DOHH2 (cell line): ENCODE measurements around the gene YIF1A.

ENCODE experiments used
- EZH2phosphoT487 ChIP-seq: fragments of 200-600 bp; sonication (generic); IDR thresholded peaks from 2 replicates; pipeline ENCODE4 v1.6.1; 2017; ENCODE audit warnings: borderline replicate concordance, mild to moderate bottlenecking, antibody characterized with exemption, low read length, moderate library complexity, mixed read lengths
- TF ChIP-seq, protein P1 (sequence below): fragments of 200-600 bp; sonication (generic); IDR thresholded peaks from one replicate; pipeline ENCODE4 v1.5.1; 2014; ENCODE audit warnings: antibody characterized with exemption, mild to moderate bottlenecking, low read depth, low read length; ENCODE audit not compliant: poor library complexity, severe bottlenecking

GRCh38 chr11:66326261-66327111 lies 37.5 kb upstream of the YIF1A start:
- TF ChIP-seq, protein P1, sequence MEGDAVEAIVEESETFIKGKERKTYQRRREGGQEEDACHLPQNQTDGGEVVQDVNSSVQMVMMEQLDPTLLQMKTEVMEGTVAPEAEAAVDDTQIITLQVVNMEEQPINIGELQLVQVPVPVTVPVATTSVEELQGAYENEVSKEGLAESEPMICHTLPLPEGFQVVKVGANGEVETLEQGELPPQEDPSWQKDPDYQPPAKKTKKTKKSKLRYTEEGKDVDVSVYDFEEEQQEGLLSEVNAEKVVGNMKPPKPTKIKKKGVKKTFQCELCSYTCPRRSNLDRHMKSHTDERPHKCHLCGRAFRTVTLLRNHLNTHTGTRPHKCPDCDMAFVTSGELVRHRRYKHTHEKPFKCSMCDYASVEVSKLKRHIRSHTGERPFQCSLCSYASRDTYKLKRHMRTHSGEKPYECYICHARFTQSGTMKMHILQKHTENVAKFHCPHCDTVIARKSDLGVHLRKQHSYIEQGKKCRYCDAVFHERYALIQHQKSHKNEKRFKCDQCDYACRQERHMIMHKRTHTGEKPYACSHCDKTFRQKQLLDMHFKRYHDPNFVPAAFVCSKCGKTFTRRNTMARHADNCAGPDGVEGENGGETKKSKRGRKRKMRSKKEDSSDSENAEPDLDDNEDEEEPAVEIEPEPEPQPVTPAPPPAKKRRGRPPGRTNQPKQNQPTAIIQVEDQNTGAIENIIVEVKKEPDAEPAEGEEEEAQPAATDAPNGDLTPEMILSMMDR = no peak
- no peak for TF ChIP-seq EZH2phosphoT487
